Measurements from ENCODE around the gene MAP4K4. TPM values are rescaled to one million over a fixed set of nuclear protein-coding genes. Genes with fewer than 3 reads are reported as not detected.

MAP4K4 gene
- total RNA-seq, 1 donor from 2014 or later, result 175 TPM

DNA sequence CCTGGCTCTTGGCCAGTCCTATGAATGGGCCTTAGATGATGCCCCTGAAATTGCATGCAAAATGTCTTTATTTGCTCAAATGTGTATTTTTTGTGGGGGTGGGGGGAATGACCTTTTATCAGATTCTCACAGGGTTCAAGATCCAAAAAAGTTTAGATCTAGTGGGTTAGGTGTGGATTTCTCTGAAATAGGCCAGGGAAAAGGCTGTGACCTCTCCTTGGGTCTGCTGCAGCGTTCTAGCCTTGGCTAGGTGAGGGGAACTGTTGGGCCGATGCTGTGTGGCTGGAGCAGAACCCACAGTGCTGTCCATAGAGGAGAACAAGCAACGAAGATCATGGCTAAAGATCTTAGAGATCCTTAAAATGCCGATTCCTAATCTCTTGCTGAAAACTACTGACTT is 163.9 kb downstream of the MAP4K4 start:
- no peak for DNase-seq (ENCODE audit: low spot score in 2 of 2, unreplicated experiment in 2 of 2)
- Mint-ChIP-seq H3K4me1 (peaks cover 14% of the 10 kb centered on the region), H3K9me3 (no peaks in the 10 kb centered on the region), H3K27me3 (ENCODE audit: low read depth) (no peaks in the 10 kb centered on the region), H3K4me3 (no peak overlapping the region), H3K36me3 (peaks cover 39% of the 10 kb centered on the region), H3K27ac (peak overlapping the region; percentile 71)
- TF ChIP-seq, protein P1, sequence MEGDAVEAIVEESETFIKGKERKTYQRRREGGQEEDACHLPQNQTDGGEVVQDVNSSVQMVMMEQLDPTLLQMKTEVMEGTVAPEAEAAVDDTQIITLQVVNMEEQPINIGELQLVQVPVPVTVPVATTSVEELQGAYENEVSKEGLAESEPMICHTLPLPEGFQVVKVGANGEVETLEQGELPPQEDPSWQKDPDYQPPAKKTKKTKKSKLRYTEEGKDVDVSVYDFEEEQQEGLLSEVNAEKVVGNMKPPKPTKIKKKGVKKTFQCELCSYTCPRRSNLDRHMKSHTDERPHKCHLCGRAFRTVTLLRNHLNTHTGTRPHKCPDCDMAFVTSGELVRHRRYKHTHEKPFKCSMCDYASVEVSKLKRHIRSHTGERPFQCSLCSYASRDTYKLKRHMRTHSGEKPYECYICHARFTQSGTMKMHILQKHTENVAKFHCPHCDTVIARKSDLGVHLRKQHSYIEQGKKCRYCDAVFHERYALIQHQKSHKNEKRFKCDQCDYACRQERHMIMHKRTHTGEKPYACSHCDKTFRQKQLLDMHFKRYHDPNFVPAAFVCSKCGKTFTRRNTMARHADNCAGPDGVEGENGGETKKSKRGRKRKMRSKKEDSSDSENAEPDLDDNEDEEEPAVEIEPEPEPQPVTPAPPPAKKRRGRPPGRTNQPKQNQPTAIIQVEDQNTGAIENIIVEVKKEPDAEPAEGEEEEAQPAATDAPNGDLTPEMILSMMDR (IDR thresholded peaks at IDR 0.05; ENCODE audit: unreplicated experiment), result no peak

DNA sequence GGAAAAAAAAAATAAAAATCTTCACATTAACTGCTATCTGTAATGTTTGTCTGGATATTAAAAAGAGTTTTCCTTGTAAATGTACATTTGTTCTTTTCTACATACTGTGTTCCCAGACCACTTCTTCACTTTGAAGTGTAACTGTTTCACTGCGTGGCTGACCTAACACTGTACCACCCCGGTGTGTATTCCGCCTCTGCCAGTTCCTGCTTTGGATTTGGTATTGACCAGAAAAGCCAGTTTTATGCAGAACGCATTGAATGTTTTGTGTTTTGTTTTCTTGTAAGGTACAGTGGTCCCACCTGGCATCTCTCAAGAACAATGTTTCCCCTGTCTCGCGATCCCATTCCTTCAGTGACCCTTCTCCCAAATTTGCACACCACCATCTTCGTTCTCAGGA is 166.0 kb downstream of the MAP4K4 start:
- DNase-seq (ENCODE audit: low spot score in 2 of 2, unreplicated experiment in 2 of 2), result no peak
- Mint-ChIP-seq H3K9me3 (no peaks in the 10 kb centered on the region), H3K27me3 (ENCODE audit: low read depth) (no peaks in the 10 kb centered on the region), H3K27ac (no peak overlapping the region), H3K4me1 (peaks cover 5% of the 10 kb centered on the region), H3K4me3 (no peak overlapping the region), H3K36me3 (peaks cover 48% of the 10 kb centered on the region)
- TF ChIP-seq, protein P1 (IDR thresholded peaks at IDR 0.05; ENCODE audit: unreplicated experiment), result no peak

DNA sequence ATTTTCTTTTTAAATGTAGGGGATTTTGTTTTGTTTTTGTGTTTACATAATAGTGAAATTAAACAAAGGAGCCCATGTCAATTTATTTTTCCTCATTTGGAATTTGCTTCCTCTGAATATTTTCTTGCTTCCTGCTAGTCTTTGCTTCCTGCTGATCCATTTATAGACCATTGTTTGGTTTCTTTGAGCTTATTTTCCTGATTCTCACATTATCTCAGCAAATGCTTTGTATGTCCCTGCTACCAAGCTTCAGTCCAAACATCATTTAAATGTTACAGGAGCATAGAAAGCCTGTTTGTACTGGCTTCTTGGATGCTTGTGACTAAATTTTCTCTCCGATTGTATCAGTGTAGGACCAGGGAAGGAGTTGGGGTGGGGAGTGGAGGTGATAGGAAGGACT is 166.9 kb downstream of the MAP4K4 start:
- H3K27me3 Mint-ChIP-seq (ENCODE audit: low read depth), result no peaks in the 10 kb centered on the region
- H3K36me3 Mint-ChIP-seq, result peaks cover 53% of the 10 kb centered on the region
- no peak for DNase-seq (ENCODE audit: low spot score in 2 of 2, unreplicated experiment in 2 of 2)
- H3K27ac Mint-ChIP-seq, result no peak overlapping the region
- peaks cover 5% of the 10 kb centered on the region for H3K4me1 Mint-ChIP-seq
- no peaks in the 10 kb centered on the region for H3K9me3 Mint-ChIP-seq
- TF ChIP-seq, protein P1 (IDR thresholded peaks at IDR 0.05; ENCODE audit: unreplicated experiment), result no peak
- H3K4me3 Mint-ChIP-seq, result no peak overlapping the region

DNA sequence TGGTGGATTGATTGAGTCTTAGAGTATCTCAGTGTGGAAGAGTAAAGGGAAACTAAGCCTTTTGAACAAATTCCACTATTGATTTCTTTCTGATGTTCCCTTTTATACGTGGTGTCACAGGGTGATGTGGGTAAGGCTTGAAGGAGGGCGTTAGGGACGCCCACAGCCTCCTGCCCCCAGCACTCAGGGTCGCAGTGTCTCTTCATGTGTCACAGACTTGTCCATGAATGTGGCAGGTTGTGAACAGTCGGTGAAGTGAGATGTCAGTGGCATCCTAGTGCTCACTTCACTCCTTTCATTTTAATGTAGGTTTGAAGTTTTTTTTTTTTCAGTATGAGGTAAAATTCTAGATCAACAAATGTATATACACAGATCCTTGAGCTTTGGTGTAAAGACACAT is 171.0 kb downstream of the MAP4K4 start:
- Mint-ChIP-seq H3K4me3 (no peak overlapping the region), H3K27me3 (ENCODE audit: low read depth) (no peaks in the 10 kb centered on the region), H3K27ac (no peak overlapping the region), H3K36me3 (peaks cover 43% of the 10 kb centered on the region), H3K9me3 (no peaks in the 10 kb centered on the region), H3K4me1 (no peaks in the 10 kb centered on the region)
- no peak for DNase-seq (ENCODE audit: low spot score in 2 of 2, unreplicated experiment in 2 of 2)
- TF ChIP-seq, protein P1 (IDR thresholded peaks at IDR 0.05; ENCODE audit: unreplicated experiment), result no peak

DNA sequence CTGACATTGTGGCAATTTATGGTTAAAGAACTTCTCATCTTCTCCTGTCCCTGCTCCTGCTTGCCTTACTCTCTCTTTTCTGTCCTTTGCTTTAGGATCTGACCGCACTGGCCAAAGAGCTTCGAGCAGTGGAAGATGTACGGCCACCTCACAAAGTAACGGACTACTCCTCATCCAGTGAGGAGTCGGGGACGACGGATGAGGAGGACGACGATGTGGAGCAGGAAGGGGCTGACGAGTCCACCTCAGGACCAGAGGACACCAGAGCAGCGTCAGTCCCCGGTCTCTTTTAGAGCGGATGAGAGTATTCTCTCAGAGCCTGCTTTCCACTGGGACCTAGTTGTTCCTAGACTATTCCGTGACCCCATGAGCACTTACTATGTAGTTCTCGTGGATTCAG is 172.0 kb downstream of the MAP4K4 start:
- Mint-ChIP-seq H3K4me1 (no peaks in the 10 kb centered on the region), H3K27me3 (ENCODE audit: low read depth) (no peaks in the 10 kb centered on the region), H3K36me3 (peaks cover 43% of the 10 kb centered on the region), H3K4me3 (no peak overlapping the region), H3K27ac (peak overlapping the region; percentile 56), H3K9me3 (no peaks in the 10 kb centered on the region)
- TF ChIP-seq, protein P1 (IDR thresholded peaks at IDR 0.05; ENCODE audit: unreplicated experiment), result no peak
- DNase-seq (ENCODE audit: low spot score in 2 of 2, unreplicated experiment in 2 of 2), result no peak

DNA sequence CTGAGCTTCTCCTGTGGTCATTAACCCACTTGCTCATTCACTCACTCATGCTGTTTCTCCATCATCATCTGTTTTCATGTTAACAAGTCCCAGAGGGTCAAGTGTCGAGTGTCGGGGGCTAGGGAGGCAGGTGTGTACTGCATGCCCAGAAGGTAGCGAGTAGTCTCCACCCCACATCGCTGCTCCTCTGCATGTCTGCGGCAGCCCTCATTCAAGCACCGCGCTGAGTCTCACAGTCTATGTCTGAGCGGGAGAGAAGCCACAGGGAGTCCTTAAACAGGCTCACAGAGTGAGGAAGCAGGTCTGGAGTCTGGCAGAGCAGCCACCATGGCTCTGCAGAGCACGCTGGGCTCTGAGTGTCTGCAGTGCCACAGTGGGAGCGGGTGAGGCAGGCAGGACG is 172.9 kb downstream of the MAP4K4 start:
- H3K27ac Mint-ChIP-seq, result no peak overlapping the region

More for the DNA sequence above, 172.9 kb downstream of the MAP4K4 start:
- Mint-ChIP-seq H3K4me3 (no peak overlapping the region), H3K27me3 (ENCODE audit: low read depth) (no peaks in the 10 kb centered on the region), H3K36me3 (peaks cover 44% of the 10 kb centered on the region), H3K4me1 (no peaks in the 10 kb centered on the region), H3K9me3 (no peaks in the 10 kb centered on the region)
- TF ChIP-seq, protein P1 (IDR thresholded peaks at IDR 0.05; ENCODE audit: unreplicated experiment), result no peak
- DNase-seq (ENCODE audit: low spot score in 2 of 2, unreplicated experiment in 2 of 2), result no peak

All from mesothelial cell of epicardium (in vitro differentiated cells).